A549 treated with AZD9567 at 1 μM for 4 hours (cell line): ENCODE data around the gene PRKG2. TPM values are rescaled to one million over a fixed set of nuclear protein-coding genes. Genes with fewer than 3 reads are reported as not detected.

ENCODE experiments used
- total RNA-seq: library from RNA; stranded (reverse); fragments of 200-300 nt; extraction: Qiagen RNA extraction; gene quantifications from 5 replicates; pipeline ENCODE4 v1.2.3, GENCODE V29; 2022; ENCODE audit not compliant: insufficient read depth

The PRKG2 gene
- total RNA-seq, result 0.48 to 0.91 TPM (median 0.54 TPM) in 4 of 5 replicates, not detected in the other

GRCh38 chr4:81214881-81215868, at the start of gene PRKG2:
TSS of gene PRKG2 (minus strand) at chr4:81215222. CDS start at chr4:81205047, 10,175 bp downstream.

Other genes with a start within 250 kb of the PRKG2 start
- gene BMP3, start 184.5 kb downstream of the PRKG2 start, total RNA-seq, result not detected in 5 replicates